GM12892 (cell line): ENCODE results near the gene GLTPD2.

ENCODE experiments used
- POLR2A ChIP-seq: IDR thresholded peaks from 2 replicates; pipeline ENCODE4 v1.6.1; 2011; ENCODE audit warnings: low read depth, low read length, control low read depth
- POLR2AphosphoS5 ChIP-seq: IDR thresholded peaks from 2 replicates; pipeline ENCODE4 v1.6.1; 2011; ENCODE audit warnings: low read depth, low read length, control low read depth
- TAF1 ChIP-seq: IDR thresholded peaks from 2 replicates; pipeline ENCODE4 v1.6.1; 2011; ENCODE audit warnings: low read depth, mild to moderate bottlenecking, control low read depth, low read length, borderline replicate concordance

- TF ChIP-seq POLR2AphosphoS5 (no peak), TAF1 (no peak), POLR2A (no peak)
These were observed 36.8 kb upstream of the GLTPD2 start for GRCh38 chr17:4751932-4752331.
